ENCODE measurements around the gene DDX31. TPM values are rescaled to one million over a fixed set of nuclear protein-coding genes. Genes with fewer than 3 reads are reported as not detected.

The DDX31 gene
- total RNA-seq, 1 experiment from 2014 or later: 26.2 TPM

DNA sequence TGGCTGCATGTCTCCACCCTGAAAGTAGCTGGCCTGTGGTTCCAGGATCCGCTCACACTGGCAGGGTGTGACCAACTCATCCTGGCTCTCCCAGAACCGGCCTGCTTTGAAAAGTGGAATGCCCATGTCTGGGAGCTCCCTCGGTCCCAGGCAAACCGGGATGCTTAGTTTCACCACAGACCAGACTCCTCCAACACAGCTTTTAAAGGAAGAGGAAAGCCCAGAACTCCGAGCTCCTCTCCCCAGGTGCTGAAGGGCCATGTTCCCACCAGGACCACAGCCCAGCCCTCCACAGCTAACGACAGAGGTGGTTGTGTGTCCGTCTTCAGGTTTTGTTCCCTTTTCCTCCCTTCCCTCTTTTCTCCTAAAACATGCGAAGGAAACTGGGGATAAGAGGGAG lies 38.5 kb upstream of the DDX31 start (continued):
- TF ChIP-seq, protein P1, sequence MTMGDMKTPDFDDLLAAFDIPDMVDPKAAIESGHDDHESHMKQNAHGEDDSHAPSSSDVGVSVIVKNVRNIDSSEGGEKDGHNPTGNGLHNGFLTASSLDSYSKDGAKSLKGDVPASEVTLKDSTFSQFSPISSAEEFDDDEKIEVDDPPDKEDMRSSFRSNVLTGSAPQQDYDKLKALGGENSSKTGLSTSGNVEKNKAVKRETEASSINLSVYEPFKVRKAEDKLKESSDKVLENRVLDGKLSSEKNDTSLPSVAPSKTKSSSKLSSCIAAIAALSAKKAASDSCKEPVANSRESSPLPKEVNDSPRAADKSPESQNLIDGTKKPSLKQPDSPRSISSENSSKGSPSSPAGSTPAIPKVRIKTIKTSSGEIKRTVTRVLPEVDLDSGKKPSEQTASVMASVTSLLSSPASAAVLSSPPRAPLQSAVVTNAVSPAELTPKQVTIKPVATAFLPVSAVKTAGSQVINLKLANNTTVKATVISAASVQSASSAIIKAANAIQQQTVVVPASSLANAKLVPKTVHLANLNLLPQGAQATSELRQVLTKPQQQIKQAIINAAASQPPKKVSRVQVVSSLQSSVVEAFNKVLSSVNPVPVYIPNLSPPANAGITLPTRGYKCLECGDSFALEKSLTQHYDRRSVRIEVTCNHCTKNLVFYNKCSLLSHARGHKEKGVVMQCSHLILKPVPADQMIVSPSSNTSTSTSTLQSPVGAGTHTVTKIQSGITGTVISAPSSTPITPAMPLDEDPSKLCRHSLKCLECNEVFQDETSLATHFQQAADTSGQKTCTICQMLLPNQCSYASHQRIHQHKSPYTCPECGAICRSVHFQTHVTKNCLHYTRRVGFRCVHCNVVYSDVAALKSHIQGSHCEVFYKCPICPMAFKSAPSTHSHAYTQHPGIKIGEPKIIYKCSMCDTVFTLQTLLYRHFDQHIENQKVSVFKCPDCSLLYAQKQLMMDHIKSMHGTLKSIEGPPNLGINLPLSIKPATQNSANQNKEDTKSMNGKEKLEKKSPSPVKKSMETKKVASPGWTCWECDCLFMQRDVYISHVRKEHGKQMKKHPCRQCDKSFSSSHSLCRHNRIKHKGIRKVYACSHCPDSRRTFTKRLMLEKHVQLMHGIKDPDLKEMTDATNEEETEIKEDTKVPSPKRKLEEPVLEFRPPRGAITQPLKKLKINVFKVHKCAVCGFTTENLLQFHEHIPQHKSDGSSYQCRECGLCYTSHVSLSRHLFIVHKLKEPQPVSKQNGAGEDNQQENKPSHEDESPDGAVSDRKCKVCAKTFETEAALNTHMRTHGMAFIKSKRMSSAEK (CRISPR knock-in tag; IDR thresholded peaks at IDR 0.05; ENCODE audit: borderline replicate concordance): no peak
- TF ChIP-seq JUN (CRISPR knock-in tag; IDR thresholded peaks at IDR 0.05): no peak

- Mint-ChIP-seq H3K36me3 (peaks cover 9% of the 10 kb centered on the region), H3K27ac (no peak overlapping the region), H3K4me3 (no peak overlapping the region), H3K27me3 (ENCODE audit: low read depth) (peaks cover 9% of the 10 kb centered on the region), H3K9me3 (peaks cover 24% of the 10 kb centered on the region), H3K4me1 (no peaks in the 10 kb centered on the region)
- POLR2A ChIA-PET: no interaction called here
- DNase-seq (ENCODE audit: low spot score) (no peak), ATAC-seq (no peak)
- CTCF ChIA-PET: no interaction called here
- TF ChIP-seq NR1H2 (CRISPR knock-in tag; IDR thresholded peaks at IDR 0.05) (no peak), TEAD4 (CRISPR knock-in tag; IDR thresholded peaks at IDR 0.05) (no peak), ZNF219 (CRISPR knock-in tag; IDR thresholded peaks at IDR 0.05; ENCODE audit: borderline replicate concordance) (no peak), GTF2I (CRISPR knock-in tag; conservative IDR thresholded peaks at IDR 0.05) (no peak), MYBL2 (CRISPR knock-in tag; IDR thresholded peaks at IDR 0.05) (no peak), NR3C1 (CRISPR knock-in tag; conservative IDR thresholded peaks at IDR 0.05; ENCODE audit: low read depth) (no peak), MXD4 (CRISPR knock-in tag; IDR thresholded peaks at IDR 0.05; ENCODE audit: borderline replicate concordance) (no peak), NFATC4 (CRISPR knock-in tag; IDR thresholded peaks at IDR 0.05) (no peak), JUN (CRISPR knock-in tag; IDR thresholded peaks at IDR 0.05) (no peak), SOX15 (CRISPR knock-in tag; IDR thresholded peaks at IDR 0.05) (no peak), TP53 (CRISPR knock-in tag; IDR thresholded peaks at IDR 0.05) (no peak), PREB (CRISPR knock-in tag; IDR thresholded peaks at IDR 0.05; ENCODE audit: borderline replicate concordance) (no peak), ZNF512 (CRISPR knock-in tag; IDR thresholded peaks at IDR 0.05; ENCODE audit: borderline replicate concordance) (no peak), ZMAT4 (CRISPR knock-in tag; IDR thresholded peaks at IDR 0.05) (no peak), ZNF416 (CRISPR knock-in tag; IDR thresholded peaks at IDR 0.05) (no peak), ELF4 (CRISPR knock-in tag; IDR thresholded peaks at IDR 0.05; ENCODE audit: low read depth) (no peak)
- TF ChIP-seq, protein P2, sequence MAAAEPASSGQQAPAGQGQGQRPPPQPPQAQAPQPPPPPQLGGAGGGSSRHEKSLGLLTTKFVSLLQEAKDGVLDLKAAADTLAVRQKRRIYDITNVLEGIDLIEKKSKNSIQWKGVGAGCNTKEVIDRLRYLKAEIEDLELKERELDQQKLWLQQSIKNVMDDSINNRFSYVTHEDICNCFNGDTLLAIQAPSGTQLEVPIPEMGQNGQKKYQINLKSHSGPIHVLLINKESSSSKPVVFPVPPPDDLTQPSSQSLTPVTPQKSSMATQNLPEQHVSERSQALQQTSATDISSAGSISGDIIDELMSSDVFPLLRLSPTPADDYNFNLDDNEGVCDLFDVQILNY (CRISPR knock-in tag; IDR thresholded peaks at IDR 0.05): no peak
Measured at GRCh38 chr9:132703336-132703735, 33.6 kb upstream of the DDX31 start.

Data from WTC11 (cell line).